Stimulated activated CD8-positive, alpha-beta memory T cell treated with anti-CD3 and anti-CD28 coated beads, Interleukin-12 subunit alpha, Interleukin-12 subunit beta, amount 100 ng/mL, for 24 hours (primary cell): ENCODE results near the gene MFGE8.

ENCODE experiments used
- DNase-seq: peaks from one replicate; pipeline ENCODE4 v3.0.0-alpha.2; 2020; ENCODE audit errors: extremely low read depth

Gene MFGE8

GRCh38 chr15:88898736-88899135 lies 14.4 kb downstream of the MFGE8 start:
- no peak for DNase-seq

DNA sequence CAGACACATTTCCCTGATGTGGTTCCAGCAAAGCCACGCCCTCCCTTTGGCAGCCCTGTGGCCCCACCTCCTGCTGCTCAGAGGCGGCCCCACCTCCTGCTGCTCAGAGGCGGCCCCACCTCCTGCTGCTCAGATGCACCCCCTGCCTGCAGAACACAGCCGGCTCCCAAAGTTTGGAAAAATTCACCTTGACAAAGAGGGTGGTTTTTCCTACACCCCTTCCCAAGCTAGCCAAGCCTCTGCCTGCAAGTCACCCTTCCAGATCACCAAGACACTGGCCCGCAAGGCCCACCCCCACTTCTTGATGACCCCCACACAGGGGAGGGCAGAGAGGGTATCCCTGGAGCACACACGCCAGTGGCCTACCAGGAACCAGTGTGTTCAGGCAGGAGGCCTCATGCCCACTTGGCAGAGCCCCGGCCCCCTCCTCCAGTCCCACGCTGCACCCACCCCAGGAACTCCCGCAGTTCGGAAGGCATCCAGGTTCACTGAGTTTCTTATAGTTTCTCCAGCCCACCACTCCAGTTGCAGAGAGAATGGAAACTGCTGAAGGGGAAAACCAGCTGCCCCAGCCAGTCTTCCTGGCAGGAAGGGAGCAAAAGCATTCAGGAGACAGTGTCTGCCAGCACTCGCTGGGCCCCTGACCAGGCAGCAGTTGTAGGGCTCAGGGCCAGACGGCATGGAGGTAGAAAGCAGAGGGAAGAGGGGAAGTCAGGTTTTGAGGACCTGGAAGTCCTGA lies 15.6 kb downstream of the MFGE8 start:
- peak; percentile 68 for DNase-seq

DNA sequence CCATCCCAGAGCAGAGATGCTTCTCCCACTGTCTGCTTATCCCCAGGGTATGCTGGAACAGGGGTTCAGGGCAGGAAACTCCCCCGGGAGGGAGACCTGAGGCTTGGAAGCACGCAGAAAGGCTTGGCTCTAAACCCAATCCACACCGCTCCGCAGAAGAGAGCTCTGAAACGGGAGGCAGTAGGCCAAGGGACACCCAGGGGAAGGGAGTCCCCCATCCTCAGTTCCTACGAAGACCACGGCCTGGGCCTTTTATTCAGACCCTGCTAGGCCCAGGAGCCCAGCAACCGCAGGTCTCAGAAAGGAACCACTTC lies 16.1 kb downstream of the MFGE8 start:
- no peak for DNase-seq

DNA sequence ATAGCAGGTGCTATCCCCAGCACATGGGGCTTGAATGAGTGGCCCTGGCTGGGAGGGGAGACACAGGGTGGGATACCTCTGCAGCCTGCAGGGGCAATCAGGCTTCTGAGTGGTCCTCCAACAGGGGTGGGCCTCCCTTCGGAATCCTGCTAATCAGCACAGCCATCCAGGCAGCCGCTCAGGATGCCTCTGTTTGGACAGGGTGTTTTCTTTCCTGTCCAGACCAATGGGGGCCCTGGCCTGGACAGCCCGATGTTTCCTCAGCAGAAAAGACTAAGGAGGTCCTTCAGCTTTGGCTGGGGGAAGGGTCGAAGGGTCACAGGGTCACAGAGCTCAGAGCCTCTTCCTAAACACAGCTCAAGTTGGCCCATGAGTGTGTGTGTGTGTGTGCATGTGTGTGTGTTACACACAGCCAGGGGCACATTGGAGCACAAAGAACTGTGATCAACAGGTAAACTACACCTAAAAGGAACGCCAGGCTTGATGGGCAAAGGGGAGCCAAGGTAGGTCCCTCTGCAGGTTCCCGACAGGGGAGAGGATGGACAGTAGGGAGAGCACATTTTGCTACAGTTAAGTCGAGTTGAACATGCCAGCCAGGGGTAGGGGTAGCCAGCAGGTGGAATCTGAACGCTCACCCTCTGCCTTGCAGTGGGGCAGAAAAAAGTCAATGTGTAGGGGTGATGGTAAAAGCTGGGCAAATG lies 16.7 kb downstream of the MFGE8 start:
- DNase-seq = no peak

- DNase-seq = peak; percentile 31
Measured at GRCh38 chr15:88894819-88895767, 18.1 kb downstream of the MFGE8 start, which contains the start of gene HAPLN3. Gene HAPLN3 (minus strand): TSS chr15:88895544. CDS start chr15:88887298, 8,246 bp downstream.

DNA sequence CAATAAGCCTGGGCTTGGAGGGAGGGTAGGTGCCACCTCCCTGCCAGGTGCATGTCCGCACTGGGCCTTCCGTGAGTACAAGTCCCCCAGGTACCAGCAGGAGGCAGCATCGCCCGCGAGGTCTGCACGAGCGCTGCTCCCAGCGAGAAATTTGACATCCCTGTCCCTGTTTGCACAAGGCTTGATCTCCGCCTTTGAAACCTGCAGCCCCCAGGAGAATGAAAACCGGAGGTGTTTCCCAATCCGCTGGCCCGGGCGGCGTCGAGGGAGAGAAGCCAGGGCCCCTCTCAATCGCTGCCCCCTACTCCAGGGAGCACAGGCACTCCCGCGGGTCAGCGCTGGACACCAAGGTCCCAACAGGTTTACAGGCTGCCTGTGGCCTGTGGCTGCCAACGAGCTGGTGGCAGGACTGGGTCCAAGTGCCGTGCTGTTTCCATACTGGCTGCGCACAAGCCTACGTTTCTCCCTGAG lies 18.8 kb downstream of the MFGE8 start:
- DNase-seq = peak; percentile 53

GRCh38 chr15:88891540-88892254 lies 21.5 kb downstream of the MFGE8 start:
- DNase-seq = no peak

DNA sequence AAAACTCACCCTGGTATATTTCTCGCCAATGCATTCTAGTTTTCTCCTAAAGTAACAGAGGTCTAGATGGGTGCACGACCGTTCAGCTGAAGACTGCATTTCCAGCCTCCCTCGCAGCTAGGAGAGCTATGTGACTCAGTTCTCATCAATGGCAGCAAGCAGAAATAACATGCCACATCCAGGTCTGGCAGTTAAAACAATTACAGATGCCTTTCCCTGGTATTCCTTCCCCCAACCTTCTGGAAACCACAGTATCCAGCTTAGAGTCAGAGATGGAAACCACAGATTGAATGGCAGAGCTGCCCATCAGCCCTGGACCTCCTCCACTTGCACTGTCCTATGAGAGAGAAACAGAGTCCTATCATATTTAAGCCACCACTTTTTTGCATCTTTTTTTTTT lies 22.7 kb downstream of the MFGE8 start:
- no peak for DNase-seq

DNA sequence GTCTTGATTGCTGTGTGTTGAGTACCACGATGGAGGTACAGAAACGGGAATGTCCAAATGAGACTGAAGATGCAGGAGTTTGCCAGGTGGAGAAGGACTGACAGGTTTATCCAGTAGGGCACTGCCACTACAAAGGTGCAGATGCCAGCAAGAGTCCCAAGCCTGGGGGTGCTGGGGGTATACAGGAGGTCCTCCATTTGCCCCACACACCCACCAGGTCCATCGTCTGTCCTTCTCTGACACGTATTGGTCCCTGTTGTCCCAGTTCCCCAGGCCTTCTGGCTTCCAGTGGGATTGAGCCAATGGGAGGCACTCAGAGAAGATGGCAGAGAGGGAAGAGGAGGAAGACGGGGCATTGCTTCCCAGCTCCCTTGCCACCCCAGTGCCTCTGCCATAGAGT lies 24.5 kb downstream of the MFGE8 start:
- DNase-seq = no peak

DNA sequence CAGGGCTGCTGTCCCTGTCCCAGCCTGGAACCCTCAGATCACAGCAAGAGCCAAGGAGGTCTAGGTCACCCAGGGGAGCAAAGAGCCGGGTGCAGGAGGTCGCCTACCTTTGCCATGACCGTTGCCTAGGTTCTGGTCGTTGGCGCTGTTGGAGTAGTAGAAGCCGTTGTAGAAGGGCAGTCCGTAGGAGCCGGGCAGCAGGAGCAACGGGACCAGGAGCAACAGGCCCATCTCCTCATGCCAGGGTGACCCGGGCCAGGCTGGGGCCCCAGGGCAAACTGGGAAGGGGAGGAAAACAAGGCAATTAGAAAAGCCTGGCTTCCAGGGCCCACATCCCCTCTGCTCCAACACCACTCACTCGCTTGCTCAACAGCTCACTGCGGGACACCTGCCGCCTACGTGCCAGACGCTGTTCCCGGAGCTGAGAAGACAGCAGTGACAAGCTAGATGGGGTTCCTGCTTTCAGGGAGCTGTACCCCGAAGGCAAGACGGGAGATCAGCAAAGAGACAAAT lies 26.1 kb downstream of the MFGE8 start:
- DNase-seq = no peak

- DNase-seq = no peak
Measured at GRCh38 chr15:88882785-88883184, 30.4 kb downstream of the MFGE8 start.

- no peak for DNase-seq
Measured at GRCh38 chr15:88881775-88882174, 31.4 kb downstream of the MFGE8 start.

DNA sequence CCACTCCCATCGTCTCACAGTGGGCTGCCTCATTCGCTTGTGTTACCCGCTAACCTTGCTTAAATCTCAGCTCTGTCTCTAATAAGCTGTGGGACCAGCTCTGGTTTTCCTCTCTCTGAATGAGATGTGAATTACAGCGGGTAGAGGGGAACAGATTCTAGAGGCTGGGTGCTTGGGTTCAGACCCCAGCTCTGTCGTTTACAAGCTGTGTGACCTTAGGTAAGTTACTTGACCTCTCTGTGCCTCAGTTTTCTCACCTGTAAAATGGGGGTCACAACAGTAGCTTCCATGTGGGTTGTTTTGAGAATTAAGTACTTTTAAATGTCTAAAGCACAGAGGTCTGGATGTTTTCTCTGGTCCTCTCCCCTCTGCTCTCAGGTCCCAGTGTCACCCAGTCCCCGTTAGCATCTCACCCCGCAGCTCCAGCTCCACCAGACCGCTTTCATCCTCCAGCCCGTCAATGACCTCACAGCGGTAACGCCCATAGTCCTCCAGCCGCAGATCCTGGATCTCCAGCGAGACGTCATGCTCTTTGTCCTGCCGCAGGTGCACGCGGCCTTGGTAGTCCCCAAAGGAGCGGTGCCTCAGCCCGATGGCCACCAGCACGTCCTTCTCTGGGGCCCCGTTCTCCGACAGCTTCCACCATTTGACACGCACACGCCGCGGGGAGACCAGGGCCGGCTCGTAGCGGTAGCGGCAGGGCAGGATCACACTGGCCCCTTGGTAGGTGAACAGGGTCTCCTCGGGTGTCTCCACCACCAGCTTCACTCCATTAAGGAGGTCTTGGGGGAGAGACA lies 32.0 kb downstream of the MFGE8 start:
- DNase-seq = no peak

DNA sequence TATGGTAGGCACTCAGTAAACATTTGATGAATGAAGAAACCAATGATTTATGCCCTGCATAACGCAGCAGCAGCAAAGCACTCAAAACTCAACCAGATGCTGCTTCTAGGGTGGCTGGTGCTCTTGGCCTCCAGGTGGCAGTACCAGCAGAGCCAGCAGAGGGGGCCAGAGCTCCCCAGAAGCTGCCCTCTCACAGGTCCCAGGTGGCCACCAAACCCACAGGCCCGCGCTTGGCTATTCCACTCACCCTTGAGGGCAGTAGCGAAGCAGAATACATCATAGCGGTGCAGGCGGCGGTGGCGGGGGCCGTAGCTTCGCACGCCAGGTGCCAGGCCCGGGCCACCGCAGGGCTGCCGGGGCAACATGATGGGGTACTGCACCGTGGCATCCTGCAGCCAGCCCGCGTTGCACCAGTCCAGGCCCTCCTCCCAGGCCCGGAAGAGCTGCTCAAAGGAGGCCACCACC lies 34.4 kb downstream of the MFGE8 start:
- no peak for DNase-seq

GRCh38 chr15:88877906-88878305 lies 35.3 kb downstream of the MFGE8 start:
- no peak for DNase-seq

DNA sequence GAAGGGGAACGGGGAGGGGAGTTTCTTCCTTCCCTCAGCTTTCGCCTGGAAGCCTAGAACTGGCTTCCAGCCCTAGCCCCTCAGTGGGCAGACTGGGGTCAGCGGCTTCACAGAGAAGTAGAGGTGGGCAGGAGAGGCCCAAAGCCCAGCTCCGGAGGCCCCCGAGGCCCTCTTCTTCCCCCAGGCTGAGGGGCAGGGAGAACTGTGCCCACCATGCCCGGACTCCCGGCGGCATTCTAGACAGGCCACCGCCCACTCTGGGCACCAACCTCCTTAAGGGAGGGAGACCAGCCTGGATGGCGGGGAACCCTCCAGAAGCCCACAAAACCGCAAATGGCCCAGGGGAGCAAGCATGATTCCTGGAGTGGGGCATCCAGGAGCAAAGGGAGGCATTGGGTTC lies 35.8 kb downstream of the MFGE8 start:
- no peak for DNase-seq

DNA sequence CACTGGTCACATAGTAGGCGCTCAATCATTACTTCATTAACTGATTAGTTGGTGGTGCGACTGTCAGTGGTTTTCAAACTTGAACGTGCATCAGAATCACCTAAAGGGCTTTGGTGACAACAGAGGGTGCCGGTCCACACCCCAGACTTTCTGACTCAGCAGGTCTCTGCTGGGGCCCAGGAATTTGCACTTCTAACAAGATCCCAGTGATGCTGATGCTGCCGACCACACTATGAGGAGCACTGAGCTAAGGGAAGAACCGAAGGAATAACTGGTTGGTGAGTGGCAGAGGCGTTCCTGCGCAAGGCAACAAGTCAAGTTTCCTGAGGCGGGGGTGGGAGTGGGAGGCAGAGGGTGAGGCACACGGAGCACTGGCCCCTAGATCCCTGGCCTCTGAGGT lies 36.6 kb downstream of the MFGE8 start:
- DNase-seq = no peak

DNA sequence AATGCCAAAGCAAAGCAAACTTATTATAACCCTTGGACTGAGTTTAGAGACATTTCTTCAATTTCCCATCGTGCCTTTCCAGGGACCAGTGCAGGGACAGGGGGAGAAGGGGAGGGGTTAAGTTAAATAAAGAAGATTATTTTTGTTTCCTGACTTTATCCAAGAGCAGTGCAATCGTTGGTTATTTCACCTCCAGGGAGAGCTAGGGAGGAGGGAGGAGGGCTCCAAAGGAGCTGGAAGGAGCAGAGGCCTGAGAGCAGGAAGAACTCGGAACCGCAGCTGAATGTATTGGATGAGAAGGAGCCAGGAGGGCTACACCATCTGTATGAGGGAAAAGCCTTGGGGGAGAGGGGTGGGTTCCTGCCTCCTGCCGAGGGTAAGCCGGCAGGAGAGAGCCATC lies 38.5 kb downstream of the MFGE8 start:
- DNase-seq = no peak

DNA sequence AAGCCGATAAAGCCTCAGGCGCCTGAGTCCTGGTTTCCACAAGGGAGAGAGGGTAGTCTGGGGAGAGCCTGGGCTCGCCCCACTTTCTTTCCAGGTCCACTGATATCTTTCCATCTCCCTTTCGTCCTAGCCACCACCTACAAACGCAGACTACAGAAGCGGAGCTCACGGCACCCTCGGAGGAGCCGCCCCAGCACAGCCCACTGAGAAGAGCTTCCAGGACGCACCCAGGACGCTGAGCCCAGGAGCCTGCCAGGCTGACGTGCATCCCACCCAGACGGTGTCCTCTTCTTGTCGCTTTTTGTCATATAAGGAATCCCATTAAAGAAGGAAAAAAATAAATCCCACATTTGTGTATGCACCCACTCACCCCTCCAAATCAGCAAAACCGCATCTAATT lies 38.9 kb downstream of the MFGE8 start:
- DNase-seq = no peak

DNA sequence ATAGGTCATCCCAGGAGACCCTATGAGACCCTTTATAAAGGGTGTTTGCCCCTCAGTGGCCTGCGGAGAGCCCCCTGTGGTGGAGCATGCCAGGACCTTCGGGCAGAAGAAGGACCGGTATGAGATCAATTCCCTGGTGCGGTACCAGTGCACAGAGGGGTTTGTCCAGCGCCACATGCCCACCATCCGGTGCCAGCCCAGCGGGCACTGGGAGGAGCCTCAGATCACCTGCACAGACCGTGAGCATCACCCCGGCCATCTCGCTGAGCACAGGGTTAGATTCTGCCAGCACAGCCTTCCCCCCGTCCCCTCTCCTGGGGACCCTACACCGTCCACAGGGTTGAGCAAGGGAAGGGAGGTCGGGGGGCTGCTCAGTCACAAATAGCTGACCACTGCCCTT lies 39.4 kb downstream of the MFGE8 start:
- DNase-seq = no peak

GRCh38 chr15:88872706-88873105 lies 40.5 kb downstream of the MFGE8 start:
- DNase-seq = no peak
